ENCODE measurements around the gene AGK. TPM values are rescaled to one million over a fixed set of nuclear protein-coding genes. Genes with fewer than 3 reads are reported as not detected.

Gene AGK
- total and polyA plus RNA-seq, 2 of the 8 experiments (the other 6 are each of a cell fraction or from before 2014, with no cell fraction given) = 25.8 to 34.0 TPM

GRCh38 chr7:141519623-141520022, 31.6 kb upstream of the AGK start:
- Histone ChIP-seq H2AK5ac (ENCODE audit: low read depth, low read length) (no peak overlapping the region), H3K27me3 (replicated peaks in 1 of 4; ENCODE audit: control insufficient read depth in 3 of 4, extremely low read depth in 1 of 4, insufficient read depth in 3 of 4, low read length in 3 of 4) (no peaks in the 10 kb centered on the region), H3K18ac (ENCODE audit: extremely low read depth, low read length) (no peak overlapping the region), H3K9ac (replicated peaks in 1 of 4; ENCODE audit: extremely low read depth in 1 of 4, low read depth in 3 of 4, low read length in 3 of 4) (no peak overlapping the region), H4K5ac (ENCODE audit: insufficient read length, low read depth, low read length) (no peak overlapping the region), H3K27ac (ENCODE audit: low read depth, low read length) (no peak overlapping the region), H2AFZ (ENCODE audit: low read length) (no peak overlapping the region), H3K4ac (replicated peaks; ENCODE audit: insufficient read length, low read depth, low read length) (no peak overlapping the region), H4K8ac (ENCODE audit: extremely low read depth, insufficient read depth, low read length) (no peak overlapping the region), H3K79me2 (ENCODE audit: control insufficient read depth in 1 of 2, insufficient read depth in 2 of 2, low read length in 2 of 2) (no peaks in the 10 kb centered on the region), H3K4me3 (ENCODE audit: extremely low read depth in 1 of 4, insufficient read depth in 2 of 4, low read depth in 3 of 4, low read length in 4 of 4) (no peak overlapping the region), H3K14ac (ENCODE audit: insufficient read length) (no peak overlapping the region), H2BK120ac (replicated peaks; ENCODE audit: low read depth, low read length) (no peak overlapping the region), H3K4me2 (ENCODE audit: insufficient read depth in 1 of 2, low read depth in 2 of 2, low read length in 2 of 2) (no peak overlapping the region), H3K36me3 (ENCODE audit: control insufficient read depth in 2 of 4, insufficient read depth in 4 of 4, low read length in 3 of 4) (no peaks in the 10 kb centered on the region; a peak in 2 of 8 replicates), H3K23ac (ENCODE audit: insufficient read length) (no peak overlapping the region), H2BK15ac (ENCODE audit: low read length) (no peak overlapping the region), H2BK20ac (ENCODE audit: low read length) (no peak overlapping the region), H4K91ac (replicated peaks; ENCODE audit: insufficient read length, low read length) (no peak overlapping the region), H3K79me1 (ENCODE audit: low read depth, low read length) (no peaks in the 10 kb centered on the region), H3K9me3 (ENCODE audit: insufficient read depth in 2 of 2, low read depth in 1 of 2, low read length in 1 of 2) (no peaks in the 10 kb centered on the region; a peak in 1 of 4 replicates), H2BK12ac (ENCODE audit: low read depth, low read length) (no peak overlapping the region), H3K23me2 (ENCODE audit: low read depth, low read length) (no peaks in the 10 kb centered on the region), H3K56ac (replicated peaks; ENCODE audit: insufficient read length, low read depth, low read length) (no peak overlapping the region), H4K20me1 (replicated peaks in 1 of 2; ENCODE audit: control insufficient read depth in 1 of 2, insufficient read depth in 2 of 2, low read length in 2 of 2) (no peaks in the 10 kb centered on the region), H2BK5ac (ENCODE audit: low read depth, low read length) (no peak overlapping the region), H3K4me1 (replicated peaks in 1 of 4; ENCODE audit: control insufficient read depth in 3 of 4, insufficient read depth in 4 of 4, low read length in 3 of 4) (no peaks in the 10 kb centered on the region)
- CTCF ChIA-PET (ENCODE audit: partially characterized antibody) = interaction anchor here (0.6 to 1.3 kb wide), 4 partner anchors 13 to 155 kb away, joined by 3 to 6 read pairs (median 3); no protein-coding TSS in a partner anchor
- no peak for DNase-seq (ENCODE audit: low read depth in 1 of 2, low spot score in 2 of 2)
- 97% methylated on average over 4 of the region's 4 CpGs; no CpG with 5 or more reads in 1 of the 2 experiments for WGBS, 2 experiments (ENCODE audit: extremely low coverage in 1 of 2, insufficient coverage in 1 of 2, insufficient read length in 1 of 2, insufficient replicate concordance in 2 of 2, low coverage in 1 of 2, low lambda C conversion rate in 2 of 2, missing lambda C conversion rate in 1 of 2)
- FAIRE-seq = no peak
- POLR2A ChIA-PET (ENCODE audit: partially characterized antibody) = no interaction called here
- no peak for TF ChIP-seq EGR1 (IDR thresholded peaks at IDR 0.05; ENCODE audit: borderline replicate concordance, low read depth, low read length)
- TF ChIP-seq JUND (IDR thresholded peaks at IDR 0.05; ENCODE audit: low read length) = no peak
- TF ChIP-seq CTBP2 (IDR thresholded peaks at IDR 0.05; ENCODE audit: borderline replicate concordance, insufficient read depth, insufficient read length, low read length) = no peak
- TF ChIP-seq GABPA (IDR thresholded peaks at IDR 0.05; ENCODE audit: borderline replicate concordance, insufficient read depth, low read length) = no peak
- TF ChIP-seq SUZ12 (IDR thresholded peaks at IDR 0.05; ENCODE audit: low read length) = no peak
- TF ChIP-seq CBX8 (IDR thresholded peaks at IDR 0.05; ENCODE audit: borderline replicate concordance, low read depth, low read length) = no peak
- no peak for TF ChIP-seq YY1 (IDR thresholded peaks at IDR 0.05; ENCODE audit: low read depth, low read length)
- no peak for TF ChIP-seq BCL11A (IDR thresholded peaks at IDR 0.05; ENCODE audit: low read depth in 2 of 2, low read length in 2 of 2)
